ENCODE measurements around the gene TEDC1. TPM values are rescaled to one million over a fixed set of nuclear protein-coding genes. Genes with fewer than 3 reads are reported as not detected.
A peak's percentile ranks its signal among the peaks of the same experiment; 100 is the strongest.

TEDC1 gene
- total and polyA plus RNA-seq, 3 donors from 2014 or later = 8.8 to 16.7 (median 16.4) TPM

GRCh38 chr14:105491366-105491973 lies 424 bp downstream of the TEDC1 start:
- H3K9me3 ChIP-seq = no peaks in the 10 kb centered on the region
- no peaks in the 10 kb centered on the region for H3K27me3 ChIP-seq
- H3K36me3 ChIP-seq (ENCODE audit: low read depth, missing control alignments) = no peaks in the 10 kb centered on the region
- peak overlapping the region; percentile 68 to 76 for H3K4me3 ChIP-seq
- TF ChIP-seq POLR2A (IDR thresholded peaks at IDR 0.05) (no peak), CTCF (IDR thresholded peaks at IDR 0.05) (no peak)
- peak overlapping the region; percentile 82 to 86 for H3K27ac ChIP-seq
- H3K4me1 ChIP-seq = peaks cover 19% of the 10 kb centered on the region
- WGBS, 2 donors = 2 to 3% methylated on average over 24 to 25 of the region's 53 CpGs
- intact Hi-C loops (cut with DNase I; ENCODE audit: low total_unique reads) = no loop called here
- DNase-seq = peak; percentile 83

GRCh38 chr14:105492031-105492970 lies 1.3 kb downstream of the TEDC1 start:
- Histone ChIP-seq H3K36me3 (ENCODE audit: low read depth, missing control alignments) (no peaks in the 10 kb centered on the region), H3K9me3 (no peaks in the 10 kb centered on the region), H3K4me1 (peaks cover 15% of the 10 kb centered on the region), H3K27ac (no peak overlapping the region), H3K4me3 (no peak overlapping the region), H3K27me3 (no peaks in the 10 kb centered on the region)
- TF ChIP-seq CTCF (IDR thresholded peaks at IDR 0.05) = no peak
- no peak for TF ChIP-seq POLR2A (IDR thresholded peaks at IDR 0.05)
- WGBS, 2 donors = 79 to 80% methylated on average over 3 to 22 of the region's 24 CpGs
- intact Hi-C loops (cut with DNase I; ENCODE audit: low total_unique reads) = no loop called here
- no peak for DNase-seq

GRCh38 chr14:105492971-105493871 lies 2.2 kb downstream of the TEDC1 start:
- no peaks in the 10 kb centered on the region for H3K9me3 ChIP-seq
- H3K4me3 ChIP-seq = no peak overlapping the region
- H3K27me3 ChIP-seq = no peaks in the 10 kb centered on the region
- intact Hi-C loops (cut with DNase I; ENCODE audit: low total_unique reads) = no loop called here
- H3K27ac ChIP-seq = no peak overlapping the region
- 84 to 94% methylated on average over 15 to 19 of the region's 20 CpGs for WGBS, 2 donors
- TF ChIP-seq CTCF (IDR thresholded peaks at IDR 0.05) (no peak), POLR2A (IDR thresholded peaks at IDR 0.05) (no peak)
- no peak for DNase-seq
- no peaks in the 10 kb centered on the region for H3K36me3 ChIP-seq (ENCODE audit: low read depth, missing control alignments)
- peaks cover 10% of the 10 kb centered on the region for H3K4me1 ChIP-seq

GRCh38 chr14:105493921-105494605 lies 3.0 kb downstream of the TEDC1 start:
- 89 to 90% methylated on average over 9 to 16 of the region's 16 CpGs for WGBS, 2 donors
- intact Hi-C loops (cut with DNase I; ENCODE audit: low total_unique reads) = no loop called here
- no peaks in the 10 kb centered on the region for H3K27me3 ChIP-seq
- no peak overlapping the region for H3K4me3 ChIP-seq
- H3K4me1 ChIP-seq = peaks cover 10% of the 10 kb centered on the region
- no peak for TF ChIP-seq POLR2A (IDR thresholded peaks at IDR 0.05)
- no peak for TF ChIP-seq CTCF (IDR thresholded peaks at IDR 0.05)
- no peaks in the 10 kb centered on the region for H3K36me3 ChIP-seq (ENCODE audit: low read depth, missing control alignments)
- no peaks in the 10 kb centered on the region for H3K9me3 ChIP-seq
- no peak overlapping the region for H3K27ac ChIP-seq
- DNase-seq = no peak

Data from testis (tissue), 3 donors.